Panc1 (cell line): Measurements from ENCODE around the gene RBP4.

Source experiments
- POLR2AphosphoS5 ChIP-seq: IDR thresholded peaks from 2 replicates; pipeline ENCODE4 v1.6.1; 2012; ENCODE audit warnings: mild to moderate bottlenecking, low read depth, low read length, moderate library complexity
- SIN3A ChIP-seq: IDR thresholded peaks from 2 replicates; pipeline ENCODE4 v1.6.1; 2012; ENCODE audit warnings: low read depth, mild to moderate bottlenecking, low read length, moderate library complexity, borderline replicate concordance; ENCODE audit not compliant: insufficient read depth
- TCF7L2 ChIP-seq: IDR thresholded peaks from 2 replicates; pipeline ENCODE4 v1.6.1; 2011; ENCODE audit warnings: mild to moderate bottlenecking, low read depth, low read length, inconsistent platforms
- TF ChIP-seq, protein P1 (sequence below): fragments of 450-650 bp; IDR thresholded peaks from 2 replicates; pipeline ENCODE4 v1.5.1; 2017; ENCODE audit warnings: mild to moderate bottlenecking
- TF ChIP-seq, protein P2 (sequence below), 2 experiments: IDR thresholded peaks; 2 replicates each; pipeline ENCODE4 v1.6.1; 2011 to 2012; ENCODE audit warnings: low read depth in 2 of 2, control low read depth in 1 of 2, low read length in 1 of 2, mild to moderate bottlenecking in 1 of 2, moderate library complexity in 1 of 2; ENCODE audit not compliant: insufficient read depth in 1 of 2

DNA sequence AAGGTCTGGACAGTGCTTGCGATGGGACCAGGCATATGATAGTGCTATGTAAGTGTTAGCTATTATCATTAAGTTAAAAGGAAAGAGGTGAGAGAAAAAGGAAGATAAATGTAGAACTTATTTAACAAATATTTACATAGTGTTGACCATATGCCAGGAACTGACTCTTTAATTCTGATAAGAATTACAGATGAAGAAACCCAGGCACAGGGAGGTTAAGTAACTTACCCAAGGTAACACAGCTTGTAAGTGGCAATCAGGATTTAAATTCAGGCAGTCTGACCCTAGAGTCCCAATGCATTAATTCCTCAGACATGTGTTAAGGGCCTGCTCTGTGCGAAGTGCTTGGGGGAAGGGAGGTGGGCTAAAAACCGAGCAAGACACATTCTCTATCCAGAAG is 23.5 kb downstream of the RBP4 start:
- TF ChIP-seq, protein P1, sequence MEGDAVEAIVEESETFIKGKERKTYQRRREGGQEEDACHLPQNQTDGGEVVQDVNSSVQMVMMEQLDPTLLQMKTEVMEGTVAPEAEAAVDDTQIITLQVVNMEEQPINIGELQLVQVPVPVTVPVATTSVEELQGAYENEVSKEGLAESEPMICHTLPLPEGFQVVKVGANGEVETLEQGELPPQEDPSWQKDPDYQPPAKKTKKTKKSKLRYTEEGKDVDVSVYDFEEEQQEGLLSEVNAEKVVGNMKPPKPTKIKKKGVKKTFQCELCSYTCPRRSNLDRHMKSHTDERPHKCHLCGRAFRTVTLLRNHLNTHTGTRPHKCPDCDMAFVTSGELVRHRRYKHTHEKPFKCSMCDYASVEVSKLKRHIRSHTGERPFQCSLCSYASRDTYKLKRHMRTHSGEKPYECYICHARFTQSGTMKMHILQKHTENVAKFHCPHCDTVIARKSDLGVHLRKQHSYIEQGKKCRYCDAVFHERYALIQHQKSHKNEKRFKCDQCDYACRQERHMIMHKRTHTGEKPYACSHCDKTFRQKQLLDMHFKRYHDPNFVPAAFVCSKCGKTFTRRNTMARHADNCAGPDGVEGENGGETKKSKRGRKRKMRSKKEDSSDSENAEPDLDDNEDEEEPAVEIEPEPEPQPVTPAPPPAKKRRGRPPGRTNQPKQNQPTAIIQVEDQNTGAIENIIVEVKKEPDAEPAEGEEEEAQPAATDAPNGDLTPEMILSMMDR, result no peak
- TF ChIP-seq POLR2AphosphoS5 (no peak), TCF7L2 (no peak), SIN3A (no peak)
- TF ChIP-seq, protein P2, sequence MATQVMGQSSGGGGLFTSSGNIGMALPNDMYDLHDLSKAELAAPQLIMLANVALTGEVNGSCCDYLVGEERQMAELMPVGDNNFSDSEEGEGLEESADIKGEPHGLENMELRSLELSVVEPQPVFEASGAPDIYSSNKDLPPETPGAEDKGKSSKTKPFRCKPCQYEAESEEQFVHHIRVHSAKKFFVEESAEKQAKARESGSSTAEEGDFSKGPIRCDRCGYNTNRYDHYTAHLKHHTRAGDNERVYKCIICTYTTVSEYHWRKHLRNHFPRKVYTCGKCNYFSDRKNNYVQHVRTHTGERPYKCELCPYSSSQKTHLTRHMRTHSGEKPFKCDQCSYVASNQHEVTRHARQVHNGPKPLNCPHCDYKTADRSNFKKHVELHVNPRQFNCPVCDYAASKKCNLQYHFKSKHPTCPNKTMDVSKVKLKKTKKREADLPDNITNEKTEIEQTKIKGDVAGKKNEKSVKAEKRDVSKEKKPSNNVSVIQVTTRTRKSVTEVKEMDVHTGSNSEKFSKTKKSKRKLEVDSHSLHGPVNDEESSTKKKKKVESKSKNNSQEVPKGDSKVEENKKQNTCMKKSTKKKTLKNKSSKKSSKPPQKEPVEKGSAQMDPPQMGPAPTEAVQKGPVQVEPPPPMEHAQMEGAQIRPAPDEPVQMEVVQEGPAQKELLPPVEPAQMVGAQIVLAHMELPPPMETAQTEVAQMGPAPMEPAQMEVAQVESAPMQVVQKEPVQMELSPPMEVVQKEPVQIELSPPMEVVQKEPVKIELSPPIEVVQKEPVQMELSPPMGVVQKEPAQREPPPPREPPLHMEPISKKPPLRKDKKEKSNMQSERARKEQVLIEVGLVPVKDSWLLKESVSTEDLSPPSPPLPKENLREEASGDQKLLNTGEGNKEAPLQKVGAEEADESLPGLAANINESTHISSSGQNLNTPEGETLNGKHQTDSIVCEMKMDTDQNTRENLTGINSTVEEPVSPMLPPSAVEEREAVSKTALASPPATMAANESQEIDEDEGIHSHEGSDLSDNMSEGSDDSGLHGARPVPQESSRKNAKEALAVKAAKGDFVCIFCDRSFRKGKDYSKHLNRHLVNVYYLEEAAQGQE (IDR thresholded peaks at IDR 0.05; ENCODE audit: insufficient read depth in 1 of 2, low read depth in 2 of 2, low read length in 1 of 2), result no peak
